GM19452 (cell line): Measurements from ENCODE around the gene C1orf74.

ENCODE experiments used
- ATAC-seq: cut with Tn5 transposase; IDR thresholded peaks from one replicate; pipeline ENCODE4 v1.9.1; 2021; ENCODE audit not compliant: unreplicated experiment

C1orf74 gene

GRCh38 chr1:209772126-209772525, 12.2 kb downstream of the C1orf74 start:
- ATAC-seq = no peak

- ATAC-seq = no peak
Observed at GRCh38 chr1:209770636-209771415, 13.5 kb downstream of the C1orf74 start.

GRCh38 chr1:209769971-209770370, 14.4 kb downstream of the C1orf74 start:
- no peak for ATAC-seq

GRCh38 chr1:209769171-209769904, 15.0 kb downstream of the C1orf74 start:
- ATAC-seq = peak; percentile 74

DNA sequence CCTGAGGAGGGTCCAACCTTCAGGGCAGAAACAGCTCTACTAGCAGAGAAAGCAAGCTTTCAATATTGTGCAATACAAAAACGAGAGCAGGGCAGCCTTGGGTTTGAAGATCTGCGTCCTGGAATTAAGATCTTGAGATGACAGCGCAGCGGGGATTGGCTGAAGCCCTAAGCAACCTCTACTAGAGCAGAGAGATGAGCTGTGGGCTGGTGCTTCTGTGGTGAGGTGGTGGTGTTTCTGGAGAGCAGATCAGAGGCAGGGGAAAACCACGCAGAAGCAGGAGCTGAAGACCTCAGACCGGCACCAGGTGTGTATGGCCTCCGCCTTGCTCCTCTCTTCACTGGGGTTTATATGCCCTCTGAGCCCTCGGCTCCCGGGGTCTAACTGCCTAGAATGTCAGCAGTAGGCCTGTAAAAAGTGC, 16.0 kb downstream of the C1orf74 start:
- ATAC-seq = peak; percentile 83

GRCh38 chr1:209767706-209768105, 16.7 kb downstream of the C1orf74 start:
- no peak for ATAC-seq

DNA sequence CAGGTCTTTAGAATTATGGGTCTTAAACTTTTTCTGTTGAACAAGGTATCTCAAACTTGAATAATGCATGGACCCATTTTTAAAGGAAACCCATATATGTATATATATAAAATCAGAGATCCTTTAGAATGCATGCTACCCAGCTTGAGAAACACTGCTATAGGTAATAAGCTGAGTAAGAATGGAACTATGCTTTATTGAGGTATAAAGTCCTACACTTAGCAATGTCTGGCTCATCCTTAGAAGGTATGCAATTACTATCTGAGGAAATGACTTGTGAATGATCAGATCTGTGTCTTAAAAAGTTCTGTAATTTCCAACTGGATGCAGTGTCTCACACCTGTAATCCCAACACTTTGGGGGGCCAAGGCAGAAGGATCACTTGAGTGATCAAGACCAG, 17.3 kb downstream of the C1orf74 start:
- no peak for ATAC-seq

GRCh38 chr1:209766051-209766450, 18.3 kb downstream of the C1orf74 start:
- no peak for ATAC-seq

DNA sequence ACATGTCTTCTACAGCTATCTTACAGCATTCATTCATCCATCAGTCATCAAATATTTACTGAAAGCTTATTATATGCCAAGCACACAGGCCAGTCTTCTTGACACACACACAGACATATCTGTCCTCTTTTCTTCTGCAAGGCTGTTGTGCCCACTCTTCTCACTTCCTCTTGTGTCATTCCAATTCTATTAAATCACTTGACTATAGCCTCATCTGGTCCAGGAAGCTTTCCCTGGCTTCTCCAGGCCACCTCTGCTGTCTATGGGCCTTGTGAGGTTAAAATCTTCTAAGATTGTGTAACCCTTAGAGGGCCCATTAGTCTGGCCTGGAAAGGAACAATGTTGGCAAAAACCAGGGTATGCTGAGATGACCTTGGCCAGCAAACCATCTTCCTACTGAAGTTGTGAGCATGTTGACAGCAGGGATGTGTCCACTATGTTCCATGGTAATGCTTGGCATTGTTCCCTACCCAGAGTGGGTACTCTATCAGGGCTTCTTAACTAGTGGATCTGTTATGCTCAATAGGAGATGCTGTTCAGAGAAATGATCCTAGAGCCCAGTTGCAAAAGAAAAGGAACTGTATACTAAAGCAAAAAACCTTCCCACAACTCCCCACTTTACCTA, 23.2 kb downstream of the C1orf74 start:
- no peak for ATAC-seq

- no peak for ATAC-seq
Observed at GRCh38 chr1:209759829-209760359, 24.5 kb downstream of the C1orf74 start.

GRCh38 chr1:209758400-209758799, 26.0 kb downstream of the C1orf74 start:
- ATAC-seq = no peak

DNA sequence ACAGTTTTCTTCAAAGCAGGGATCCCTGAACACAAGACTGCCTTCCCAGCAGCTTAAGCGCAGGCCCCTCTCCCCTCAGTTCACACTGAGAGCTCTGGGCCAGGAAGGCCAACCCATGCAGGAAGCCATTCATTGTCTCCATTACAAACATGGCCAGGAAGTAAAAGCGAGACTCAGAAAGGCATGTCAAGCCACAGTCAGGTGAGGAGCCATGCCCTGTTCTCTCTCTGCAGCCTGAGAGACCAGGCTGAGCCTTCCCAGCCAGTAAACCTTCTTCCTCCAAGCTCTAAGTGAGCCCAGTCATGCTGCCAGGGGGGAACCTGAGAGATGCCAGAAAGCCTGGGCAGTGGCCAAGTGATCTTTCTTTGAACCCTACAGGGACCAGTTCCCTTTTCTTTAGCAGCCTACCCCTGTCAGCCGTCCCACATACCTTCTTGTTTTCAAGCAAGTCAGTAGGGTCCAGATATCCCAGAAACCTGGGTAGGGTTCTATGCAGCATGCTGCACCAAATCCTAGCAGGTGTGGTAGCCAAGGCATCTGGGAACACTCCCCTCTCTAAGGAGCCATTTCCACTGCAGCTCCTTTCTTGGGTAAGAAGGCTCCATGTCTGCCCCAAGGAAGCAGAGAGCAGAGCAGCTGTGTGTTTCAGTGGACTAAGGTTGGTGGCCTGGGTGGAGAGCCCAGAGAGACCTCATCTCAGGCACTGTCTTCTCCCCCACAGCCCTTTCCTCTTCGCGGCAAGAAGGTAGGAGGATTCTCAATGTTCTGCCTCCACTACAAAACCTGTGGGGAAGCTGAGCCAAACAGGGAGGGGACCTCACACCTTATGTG, 27.5 kb downstream of the C1orf74 start:
- peak; percentile 29 for ATAC-seq

DNA sequence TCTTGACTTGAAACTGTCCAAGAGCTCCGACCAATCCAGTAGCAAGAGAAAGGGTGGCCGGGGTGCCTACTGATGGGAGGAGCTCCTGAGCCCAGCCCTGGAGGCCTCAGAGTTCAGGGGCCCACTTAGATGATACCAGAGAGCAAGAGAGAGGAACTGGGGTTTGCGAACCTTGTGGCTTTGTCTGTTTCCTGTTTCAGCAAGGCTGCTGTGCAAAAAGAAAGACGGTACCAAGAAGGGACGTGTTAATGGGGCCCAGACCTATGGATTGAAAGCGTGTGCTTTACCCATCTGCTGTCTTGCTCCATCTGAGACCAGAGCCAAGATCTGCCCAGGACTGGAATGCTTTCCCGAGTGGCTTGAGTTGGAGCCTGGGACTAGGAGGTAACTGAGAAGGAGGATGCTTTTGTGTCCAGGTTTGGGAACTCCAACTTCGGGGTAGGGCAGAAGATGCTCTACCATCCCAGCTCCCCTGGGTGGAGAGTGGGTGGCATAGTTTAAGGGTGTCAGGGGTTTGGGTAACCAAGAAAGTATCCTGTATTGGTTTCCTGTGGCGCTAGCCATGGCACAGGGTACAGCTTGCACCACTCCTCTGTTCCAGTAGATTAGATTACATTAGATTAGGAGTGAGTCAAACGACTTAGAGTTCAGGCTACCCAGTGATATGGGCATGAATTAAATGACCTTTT, 28.3 kb downstream of the C1orf74 start, which contains the start of gene TRAF3IP3:
Gene TRAF3IP3, plus strand, starts transcription at position 128 of the 689 bp plus-strand sequence. CDS start 3,987 bp downstream, outside the sequence.
- peak; percentile 66 for ATAC-seq

DNA sequence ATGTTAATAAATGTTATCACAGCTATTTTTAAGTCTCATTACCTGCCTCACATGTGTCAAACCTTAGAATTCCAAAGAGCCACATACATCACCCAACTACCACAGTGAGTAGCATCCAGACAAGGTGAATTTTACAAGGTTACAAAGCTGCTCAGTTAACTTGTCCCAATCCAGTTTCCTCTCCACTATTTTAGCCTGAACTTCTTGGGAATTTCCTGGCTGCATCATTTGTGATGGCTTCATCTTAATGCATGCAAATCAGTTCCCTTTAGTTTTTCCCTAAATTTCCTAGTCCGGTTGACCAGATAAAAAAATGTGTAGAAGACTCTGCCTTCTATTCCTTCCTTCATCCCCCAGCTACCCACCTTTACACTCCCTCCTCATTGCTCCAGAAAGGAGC, 29.1 kb downstream of the C1orf74 start:
- ATAC-seq = no peak

DNA sequence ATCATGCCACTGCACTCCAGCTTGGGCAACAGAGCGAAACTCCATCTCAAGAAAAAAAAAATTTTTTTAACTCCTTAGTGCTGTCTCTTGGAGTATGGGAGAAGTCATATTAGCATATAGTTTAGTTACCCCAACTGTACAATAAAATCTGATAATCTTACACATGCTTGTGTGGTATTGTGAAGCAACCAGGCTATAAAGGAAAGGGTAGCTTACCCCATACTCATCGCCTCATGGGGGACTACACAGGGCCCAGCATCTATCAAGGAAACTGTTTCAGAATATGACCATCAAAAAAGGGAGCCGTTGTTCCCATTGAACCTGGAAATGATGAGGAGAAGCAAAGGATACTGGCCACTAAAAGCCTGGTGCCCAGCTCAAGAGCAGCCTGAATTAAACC, 31.5 kb downstream of the C1orf74 start:
- no peak for ATAC-seq

DNA sequence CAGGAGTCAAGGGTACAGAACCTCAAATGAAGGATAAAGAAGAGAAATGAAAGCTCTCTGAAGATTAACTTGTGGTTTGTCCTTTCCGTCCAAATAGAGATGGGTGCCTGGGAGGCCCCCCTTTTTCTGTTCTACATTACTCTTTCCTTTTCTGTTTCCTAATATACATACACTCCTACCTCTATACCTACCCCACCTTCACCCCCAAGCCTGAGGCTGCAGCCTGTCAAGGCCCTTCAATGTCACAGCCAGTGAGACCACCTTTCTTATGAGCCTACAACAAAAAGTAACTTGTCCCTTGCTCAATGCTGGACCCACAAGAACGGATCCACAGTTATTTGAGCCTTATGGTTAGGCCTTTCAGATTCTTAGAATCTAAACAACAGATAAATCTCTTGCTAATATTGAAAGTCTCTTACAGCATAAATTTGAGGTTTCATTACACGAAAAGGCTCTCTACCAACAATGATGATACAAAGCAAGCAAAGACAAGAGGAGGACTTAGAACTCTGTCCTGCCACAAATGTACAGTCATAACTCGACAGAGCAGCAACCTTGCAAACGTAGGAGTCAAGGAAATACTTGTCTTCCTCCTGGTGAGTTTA, 32.6 kb downstream of the C1orf74 start:
- peak; percentile 46 for ATAC-seq

GRCh38 chr1:209749670-209750323, 34.6 kb downstream of the C1orf74 start:
- ATAC-seq = no peak

DNA sequence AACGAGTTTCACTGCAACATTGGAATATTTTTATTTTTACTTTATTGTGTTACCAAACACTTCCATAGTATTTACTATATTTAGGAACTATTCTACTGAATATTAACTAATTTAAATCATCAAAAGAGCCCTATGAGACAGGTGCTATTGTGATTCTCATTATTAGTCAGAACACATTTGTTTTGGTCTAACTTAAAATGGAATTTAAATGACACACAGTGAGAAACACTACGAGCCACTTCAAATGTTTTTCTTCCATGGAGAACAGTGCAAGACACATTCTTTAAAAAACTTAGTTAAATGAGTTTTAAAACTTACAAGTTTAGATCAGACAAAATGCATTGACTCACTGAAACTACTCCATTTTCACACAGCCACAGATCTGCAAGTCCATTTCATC, 35.2 kb downstream of the C1orf74 start:
- ATAC-seq = no peak

DNA sequence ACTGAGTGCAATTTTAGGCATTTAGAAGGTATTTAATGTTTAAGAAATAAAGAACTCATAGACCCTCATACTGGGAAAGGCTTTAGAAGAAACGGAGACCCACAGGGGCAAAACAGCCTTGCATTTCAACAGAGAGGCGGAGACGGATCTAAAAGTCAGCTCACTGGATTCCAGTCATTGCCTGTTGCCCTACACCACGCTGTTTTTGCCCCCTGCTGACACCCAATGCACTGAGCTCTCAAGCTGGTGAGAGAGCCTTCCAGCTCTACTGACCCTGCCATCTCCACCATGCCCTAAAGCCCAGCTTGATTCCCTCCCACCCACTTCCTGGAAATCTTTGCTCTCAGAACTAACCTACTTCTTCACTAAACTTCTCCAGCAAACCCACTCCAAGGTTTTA, 35.7 kb downstream of the C1orf74 start:
- ATAC-seq = no peak
